Testis (tissue), 3 donors: Measurements from ENCODE around the gene DTL. TPM values are rescaled to one million over a fixed set of nuclear protein-coding genes. Genes with fewer than 3 reads are reported as not detected.

Experiments
- DNase-seq: peaks from one replicate; pipeline ENCODE4 v3.0.0-alpha.2; 2019
- H3K27ac ChIP-seq, 2 donors: fragments of 200-600 bp; sonication (generic); one replicate each; pipeline ENCODE4 v1.5.1; 2019
- H3K27me3 ChIP-seq: fragments of 200-600 bp; sonication (generic); one replicate; pipeline ENCODE4 v1.5.1; 2019
- H3K36me3 ChIP-seq: fragments of 200-600 bp; sonication (generic); one replicate; pipeline ENCODE4 v1.5.1; 2017; ENCODE audit warnings: low read depth; ENCODE audit errors: missing control alignments
- H3K4me1 ChIP-seq: fragments of 200-600 bp; sonication (generic); one replicate; pipeline ENCODE4 v1.5.1; 2019
- H3K4me3 ChIP-seq, 2 donors: fragments of 200-600 bp; sonication (generic); one replicate each; pipeline ENCODE4 v1.5.1; 2017 to 2019
- H3K9me3 ChIP-seq: fragments of 200-600 bp; sonication (generic); one replicate; pipeline ENCODE4 v1.5.1; 2017
- POLR2A ChIP-seq: fragments of 450-650 bp; IDR thresholded peaks from one replicate; pipeline ENCODE4 v1.6.1; 2017; ENCODE audit warnings: antibody characterized with exemption, mild to moderate bottlenecking, moderate library complexity
- WGBS, 2 donors: methylation state at CpG; one replicate each; pipeline ENCODE4 v1.1.5; 2018; 5-methylcytosine and 5-hydroxymethylcytosine counted together
- intact Hi-C: fragments of 100-400 bp; cut with DNase I; formaldehyde crosslinking; loops from one replicate; pipeline ENCODE4 v1.15.1; 2023; ENCODE audit warnings: low total_unique reads
- polyA plus RNA-seq: library from polyadenylated mRNA; stranded (reverse); fragments of 350-450 nt; fragmentation: Illumina TruSeq; extraction: RNeasy Lipid Tissue Mini Kit (QIAGEN cat#74804); gene quantifications from one replicate; pipeline ENCODE4 v1.2.3, GENCODE V29; 2014; ENCODE audit warnings: low read depth, low replicate concordance; ENCODE audit not compliant: insufficient read depth
- total RNA-seq, 2 donors: library from RNA; depleted of rRNA; stranded (reverse); fragments of >200 nt; gene quantifications; one replicate each; pipeline ENCODE4 v1.2.3, GENCODE V29; 2016
- TF ChIP-seq, protein P1 (sequence below), 3 experiments: fragments of 450-650 bp in 2 of 3; fragments of 200-600 bp in 1 of 3; sonication (generic) in 1 of 3; IDR thresholded peaks; one replicate each; pipeline ENCODE4 v1.5.1; 2016 to 2019; ENCODE audit warnings: antibody characterized with exemption in 3 of 3, mild to moderate bottlenecking in 2 of 3, moderate library complexity in 1 of 3

Gene DTL
- total and polyA plus RNA-seq, 3 donors from 2014 or later, result 25.3 to 45.1 (median 25.4) TPM

DNA sequence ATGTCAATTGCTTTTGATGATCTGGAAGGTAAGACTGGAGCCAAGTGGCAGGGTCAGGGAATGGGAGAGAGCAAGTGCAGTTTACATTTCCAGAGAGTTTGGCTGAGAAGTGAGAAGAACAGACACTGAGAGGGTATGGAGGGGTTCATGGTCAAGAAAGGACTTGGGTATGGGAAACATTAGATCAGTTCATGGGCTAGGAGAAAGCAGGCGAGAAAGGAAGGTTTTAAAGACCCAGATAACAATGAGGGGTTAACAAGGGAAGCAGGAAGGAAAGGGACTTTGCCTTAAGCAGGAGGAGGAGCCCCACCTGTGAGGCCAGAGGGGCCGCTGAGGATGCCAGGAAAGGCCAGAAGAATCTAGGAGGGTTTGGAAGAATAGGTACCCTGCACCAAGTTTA, 78.2 kb downstream of the DTL start:
- no peaks in the 10 kb centered on the region for H3K36me3 ChIP-seq
- no peaks in the 10 kb centered on the region for H3K27me3 ChIP-seq
- 82 to 95% methylated on average over 2 of the region's 2 CpGs for WGBS, 2 donors
- no peaks in the 10 kb centered on the region for H3K9me3 ChIP-seq
- TF ChIP-seq POLR2A, result no peak
- TF ChIP-seq, protein P1, sequence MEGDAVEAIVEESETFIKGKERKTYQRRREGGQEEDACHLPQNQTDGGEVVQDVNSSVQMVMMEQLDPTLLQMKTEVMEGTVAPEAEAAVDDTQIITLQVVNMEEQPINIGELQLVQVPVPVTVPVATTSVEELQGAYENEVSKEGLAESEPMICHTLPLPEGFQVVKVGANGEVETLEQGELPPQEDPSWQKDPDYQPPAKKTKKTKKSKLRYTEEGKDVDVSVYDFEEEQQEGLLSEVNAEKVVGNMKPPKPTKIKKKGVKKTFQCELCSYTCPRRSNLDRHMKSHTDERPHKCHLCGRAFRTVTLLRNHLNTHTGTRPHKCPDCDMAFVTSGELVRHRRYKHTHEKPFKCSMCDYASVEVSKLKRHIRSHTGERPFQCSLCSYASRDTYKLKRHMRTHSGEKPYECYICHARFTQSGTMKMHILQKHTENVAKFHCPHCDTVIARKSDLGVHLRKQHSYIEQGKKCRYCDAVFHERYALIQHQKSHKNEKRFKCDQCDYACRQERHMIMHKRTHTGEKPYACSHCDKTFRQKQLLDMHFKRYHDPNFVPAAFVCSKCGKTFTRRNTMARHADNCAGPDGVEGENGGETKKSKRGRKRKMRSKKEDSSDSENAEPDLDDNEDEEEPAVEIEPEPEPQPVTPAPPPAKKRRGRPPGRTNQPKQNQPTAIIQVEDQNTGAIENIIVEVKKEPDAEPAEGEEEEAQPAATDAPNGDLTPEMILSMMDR (IDR thresholded peaks at IDR 0.05), result no peak
- peaks cover 5% of the 10 kb centered on the region for H3K4me1 ChIP-seq
- no peak overlapping the region for H3K4me3 ChIP-seq
- H3K27ac ChIP-seq, result no peak overlapping the region
- no peak for DNase-seq
- intact Hi-C loops, result no loop called here

DNA sequence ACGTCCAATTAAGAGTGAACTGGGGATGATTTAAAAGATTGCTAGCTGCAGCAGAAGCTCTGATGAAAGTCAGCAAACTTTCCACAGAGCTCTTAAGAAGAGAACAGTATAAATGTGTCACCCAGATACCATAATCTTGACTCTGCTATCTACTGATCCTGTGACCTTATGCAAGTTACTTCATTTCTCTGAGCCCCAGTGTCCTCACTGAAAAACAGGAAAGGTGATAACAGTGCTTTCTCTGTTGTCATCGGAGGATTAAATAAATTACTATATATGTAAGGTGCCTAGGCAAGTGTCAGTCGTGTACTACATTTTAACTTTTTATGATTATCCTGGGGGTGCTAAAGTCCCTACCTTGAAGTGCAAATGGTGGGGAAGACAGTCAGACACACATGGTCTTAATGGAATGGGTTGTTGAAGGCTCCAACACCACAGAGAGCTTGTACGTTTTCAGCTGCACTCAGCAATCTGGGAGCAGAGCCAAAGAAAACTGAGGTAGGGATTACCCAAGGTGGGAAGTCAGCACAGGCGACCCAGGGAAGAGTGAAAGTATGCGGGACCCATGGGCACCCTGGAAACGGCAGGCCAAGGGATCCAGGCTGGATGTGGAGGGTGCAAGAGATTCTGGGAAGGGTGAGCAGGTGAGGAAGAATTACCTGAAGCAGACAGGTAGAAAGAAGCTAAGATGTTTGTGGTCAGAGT, 82.8 kb downstream of the DTL start:
- no peak overlapping the region for H3K4me3 ChIP-seq
- no peaks in the 10 kb centered on the region for H3K36me3 ChIP-seq
- no peaks in the 10 kb centered on the region for H3K9me3 ChIP-seq
- 82 to 86% methylated on average over 7 of the region's 7 CpGs for WGBS, 2 donors
- H3K27ac ChIP-seq, result no peak overlapping the region
- DNase-seq, result no peak
- intact Hi-C loops, result no loop called here
- TF ChIP-seq POLR2A, result no peak
- TF ChIP-seq, protein P1 (IDR thresholded peaks at IDR 0.05), result no peak
- H3K27me3 ChIP-seq, result no peaks in the 10 kb centered on the region
- no peaks in the 10 kb centered on the region for H3K4me1 ChIP-seq

DNA sequence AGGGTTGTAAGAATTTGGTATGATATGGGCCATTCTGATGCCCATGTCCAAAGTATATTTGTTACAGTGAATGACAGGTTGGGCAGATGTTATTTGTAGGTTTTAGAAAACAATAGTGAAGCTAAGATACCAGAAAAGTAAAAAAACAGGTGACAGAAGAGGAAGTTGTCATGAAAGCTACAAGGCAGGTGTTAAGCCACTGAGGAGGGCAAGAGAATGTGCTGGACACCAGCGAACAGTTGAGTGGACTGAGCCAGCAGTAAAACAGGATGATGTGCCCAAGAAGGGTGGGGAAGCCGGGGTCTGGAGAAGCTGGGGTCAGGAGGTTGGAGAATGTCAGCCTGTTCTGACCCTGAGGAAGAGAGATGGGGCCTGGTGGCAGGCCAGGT, 83.3 kb downstream of the DTL start:
- Histone ChIP-seq H3K27me3 (no peaks in the 10 kb centered on the region), H3K27ac (no peak overlapping the region), H3K9me3 (no peaks in the 10 kb centered on the region), H3K4me3 (no peak overlapping the region), H3K4me1 (no peaks in the 10 kb centered on the region), H3K36me3 (no peaks in the 10 kb centered on the region)
- 84 to 86% methylated on average over 2 of the region's 2 CpGs for WGBS, 2 donors
- intact Hi-C loops, result no loop called here
- TF ChIP-seq, protein P1 (IDR thresholded peaks at IDR 0.05), result no peak
- no peak for TF ChIP-seq POLR2A
- no peak for DNase-seq

DNA sequence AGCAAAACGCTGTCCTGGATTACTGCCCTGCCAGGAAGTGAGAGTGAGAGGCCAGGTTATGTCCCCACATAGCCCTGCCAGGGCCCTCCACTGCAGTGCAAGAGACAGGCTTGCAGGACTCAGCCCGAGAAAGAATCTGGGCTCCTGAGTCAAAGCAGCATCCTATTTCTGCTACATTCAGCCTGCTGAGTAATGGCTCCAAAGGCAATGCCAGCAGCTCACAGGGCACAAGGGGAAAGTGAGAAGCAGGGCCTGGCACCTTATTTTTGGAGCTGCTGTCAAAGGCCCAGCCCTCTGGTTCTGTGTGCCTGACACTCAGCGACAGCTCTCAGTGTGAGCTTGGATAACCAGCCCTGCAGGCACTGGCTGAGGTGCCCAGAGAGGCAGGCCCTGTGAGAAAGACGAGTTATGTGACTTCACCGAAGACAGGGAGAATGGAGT, 83.9 kb downstream of the DTL start:
- Histone ChIP-seq H3K27ac (no peak overlapping the region), H3K9me3 (no peaks in the 10 kb centered on the region), H3K27me3 (no peaks in the 10 kb centered on the region), H3K36me3 (no peaks in the 10 kb centered on the region), H3K4me1 (no peaks in the 10 kb centered on the region), H3K4me3 (no peak overlapping the region)
- no peak for DNase-seq
- TF ChIP-seq, protein P1 (IDR thresholded peaks at IDR 0.05), result no peak
- no peak for TF ChIP-seq POLR2A
- intact Hi-C loops, result no loop called here
- 81 to 85% methylated on average over 5 of the region's 5 CpGs for WGBS, 2 donors

DNA sequence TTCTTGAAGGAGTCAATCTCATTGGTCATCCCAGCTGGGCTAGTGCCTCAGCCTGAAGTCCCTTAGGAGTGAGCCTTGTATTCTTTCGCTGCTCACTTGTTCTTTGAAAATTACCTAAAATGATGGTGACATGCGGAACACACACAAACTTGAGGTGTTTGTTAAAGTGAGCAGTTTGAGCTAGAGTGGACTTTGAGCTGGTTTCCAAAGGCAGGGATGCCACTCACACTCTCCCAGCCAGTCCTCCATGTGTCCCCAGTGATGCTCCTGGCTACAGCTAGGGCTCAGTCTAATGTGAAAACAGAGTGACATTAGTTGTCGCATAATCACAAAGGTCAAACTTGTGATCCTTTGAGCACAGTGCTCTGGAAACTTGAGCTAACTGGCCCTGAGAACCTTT, 84.3 kb downstream of the DTL start:
- Histone ChIP-seq H3K9me3 (no peaks in the 10 kb centered on the region), H3K4me1 (no peaks in the 10 kb centered on the region), H3K4me3 (no peak overlapping the region), H3K36me3 (no peaks in the 10 kb centered on the region), H3K27me3 (no peaks in the 10 kb centered on the region), H3K27ac (no peak overlapping the region)
- TF ChIP-seq, protein P1 (IDR thresholded peaks at IDR 0.05), result no peak
- 93 to 95% methylated on average over 3 of the region's 3 CpGs for WGBS, 2 donors
- no peak for DNase-seq
- intact Hi-C loops, result no loop called here
